H1 (cell line): Measurements from ENCODE around the gene CASR. TPM values are rescaled to one million over a fixed set of nuclear protein-coding genes. Genes with fewer than 3 reads are reported as not detected.

ENCODE experiments used
- CTCF ChIA-PET: fragments of 300-600 bp; sonication (Branson Sonifier 250); formaldehyde crosslinking; loops from one replicate; lab custom pipeline; 2021; ENCODE audit not compliant: partially characterized antibody; lab: Charles Lee
- POLR2A ChIA-PET: fragments of 300-600 bp; sonication (Branson Sonifier 250); formaldehyde crosslinking; loops from one replicate; lab custom pipeline; 2021; ENCODE audit warnings: inconsistent platforms; ENCODE audit not compliant: partially characterized antibody; lab: Charles Lee
- DNase-seq, 2 experiments: peaks; one replicate each; pipeline versions ENCODE4 v3.0.0 to v3.0.0-alpha.2; 2010 to 2022; ENCODE audit warnings: low spot score in 2 of 2, low read depth in 1 of 2, mixed read lengths in 1 of 2
- FAIRE-seq: peaks from 2 replicates; lab custom pipeline; 2011; peaks lifted over from hg19 to GRCh38; lab: Jason Lieb, UNC
- H2AFZ ChIP-seq: 2 replicates; pipeline ENCODE4 v1.8.1; 2012; ENCODE audit warnings: low read length, inconsistent platforms
- H2AK5ac ChIP-seq: 2 replicates; pipeline ENCODE4 v1.6.1; 2013; ENCODE audit warnings: low read depth, low read length
- H2BK120ac ChIP-seq: replicated peaks from 2 replicates; pipeline ENCODE3; 2013; ENCODE audit warnings: low read depth, low read length, inconsistent platforms
- H2BK12ac ChIP-seq: 2 replicates; pipeline ENCODE4 v1.6.1; 2013; ENCODE audit warnings: low read depth, low read length
- H2BK15ac ChIP-seq: 2 replicates; pipeline ENCODE4 v1.6.1; 2013; ENCODE audit warnings: low read length
- H2BK20ac ChIP-seq: 2 replicates; pipeline ENCODE4 v1.6.1; 2013; ENCODE audit warnings: low read length
- H2BK5ac ChIP-seq: 2 replicates; pipeline ENCODE4 v1.6.1; 2013; ENCODE audit warnings: low read depth, low read length
- H3K14ac ChIP-seq: 2 replicates; pipeline ENCODE4 v1.6.1; 2013; ENCODE audit warnings: inconsistent platforms; ENCODE audit not compliant: insufficient read length
- H3K18ac ChIP-seq: 2 replicates; pipeline ENCODE4 v1.6.1; 2013; ENCODE audit warnings: low read length; ENCODE audit errors: extremely low read depth
- H3K23ac ChIP-seq: 2 replicates; pipeline ENCODE4 v1.6.1; 2013; ENCODE audit warnings: inconsistent platforms; ENCODE audit not compliant: insufficient read length
- H3K23me2 ChIP-seq: 2 replicates; pipeline ENCODE4 v1.6.1; 2013; ENCODE audit warnings: low read depth, low read length
- H3K27ac ChIP-seq: 2 replicates; pipeline ENCODE4 v1.6.1; 2011; ENCODE audit warnings: low read depth, low read length, inconsistent platforms
- H3K27me3 ChIP-seq, 4 experiments: replicated peaks in 1 of 4; 1 replicate in 1 of 4; 2 replicates in 3 of 4; pipeline versions ENCODE4 v1.6.1 to v1.8.1; 2011 to 2013; ENCODE audit warnings: low read length in 3 of 4, mild to moderate bottlenecking in 3 of 4, inconsistent platforms in 2 of 4, mixed read lengths in 2 of 4, moderate library complexity in 1 of 4; ENCODE audit not compliant: control insufficient read depth in 3 of 4, insufficient read depth in 3 of 4; ENCODE audit errors: extremely low read depth in 1 of 4
- H3K36me3 ChIP-seq, 4 experiments: 2 replicates each; pipeline versions ENCODE4 v1.6.1 to v1.8.1; 2011 to 2013; ENCODE audit warnings: mild to moderate bottlenecking in 4 of 4, low read length in 3 of 4, moderate library complexity in 2 of 4, control low read depth in 1 of 4, inconsistent platforms in 1 of 4; ENCODE audit not compliant: insufficient read depth in 4 of 4, control insufficient read depth in 2 of 4
- H3K4ac ChIP-seq: replicated peaks from 2 replicates; pipeline ENCODE3; 2013; ENCODE audit warnings: low read length, low read depth, mixed read lengths, inconsistent platforms; ENCODE audit not compliant: insufficient read length
- H3K4me1 ChIP-seq, 4 experiments: replicated peaks in 1 of 4; 1 replicate in 1 of 4; 2 replicates in 3 of 4; pipeline versions ENCODE4 v1.6.1 to v1.8.1; 2011 to 2013; ENCODE audit warnings: low read length in 3 of 4, inconsistent platforms in 2 of 4, mixed read lengths in 1 of 4; ENCODE audit not compliant: insufficient read depth in 4 of 4, control insufficient read depth in 3 of 4
- H3K4me2 ChIP-seq, 2 experiments: 2 replicates each; pipeline versions ENCODE4 v1.6.1 to v1.8.1; 2011 to 2013; ENCODE audit warnings: low read depth in 2 of 2, low read length in 2 of 2, control low read depth in 1 of 2, inconsistent platforms in 1 of 2, mild to moderate bottlenecking in 1 of 2; ENCODE audit not compliant: insufficient read depth in 1 of 2
- H3K4me3 ChIP-seq, 4 experiments: fragments of 200-600, 300-600 bp in 1 of 4; sonication (generic), shearing (Covaris generic), sonication (Bioruptor Twin) in 1 of 4; 2 replicates each; pipeline versions ENCODE4 v1.5.1 to v1.8.1; 2011 to 2016; ENCODE audit warnings: low read length in 4 of 4, low read depth in 3 of 4, control low read depth in 2 of 4, inconsistent platforms in 2 of 4, mild to moderate bottlenecking in 2 of 4, mixed read lengths in 1 of 4, moderate library complexity in 1 of 4; ENCODE audit not compliant: insufficient read depth in 2 of 4; ENCODE audit errors: extremely low read depth in 1 of 4
- H3K56ac ChIP-seq: replicated peaks from 2 replicates; pipeline ENCODE3; 2013; ENCODE audit warnings: low read depth, mild to moderate bottlenecking, mixed read lengths, low read length, inconsistent platforms; ENCODE audit not compliant: insufficient read length
- H3K79me1 ChIP-seq: 2 replicates; pipeline ENCODE4 v1.6.1; 2013; ENCODE audit warnings: low read depth, low read length, control low read depth
- H3K79me2 ChIP-seq, 2 experiments: 2 replicates each; pipeline versions ENCODE4 v1.6.1 to v1.8.1; 2012 to 2013; ENCODE audit warnings: low read length in 2 of 2, mild to moderate bottlenecking in 2 of 2, inconsistent platforms in 1 of 2; ENCODE audit not compliant: insufficient read depth in 2 of 2, control insufficient read depth in 1 of 2
- H3K9ac ChIP-seq, 4 experiments: replicated peaks in 1 of 4; 1 replicate in 1 of 4; 2 replicates in 3 of 4; pipeline versions ENCODE4 v1.6.1 to v1.8.1; 2011 to 2013; ENCODE audit warnings: low read depth in 3 of 4, low read length in 3 of 4, control low read depth in 2 of 4, mild to moderate bottlenecking in 2 of 4, moderate library complexity in 2 of 4, inconsistent platforms in 1 of 4; ENCODE audit errors: extremely low read depth in 1 of 4
- H3K9me3 ChIP-seq, 2 experiments: 2 replicates each; pipeline versions ENCODE4 v1.6.1 to v1.8.1; 2012 to 2013; ENCODE audit warnings: mild to moderate bottlenecking in 2 of 2, moderate library complexity in 2 of 2, control low read depth in 1 of 2, inconsistent platforms in 1 of 2, low read depth in 1 of 2, low read length in 1 of 2, mixed read lengths in 1 of 2; ENCODE audit not compliant: insufficient read depth in 2 of 2
- H4K20me1 ChIP-seq, 2 experiments: replicated peaks in 1 of 2; 2 replicates each; pipeline versions ENCODE3 to v1.8.1; 2011 to 2013; ENCODE audit warnings: inconsistent platforms in 2 of 2, low read length in 2 of 2, mild to moderate bottlenecking in 1 of 2; ENCODE audit not compliant: insufficient read depth in 2 of 2, control insufficient read depth in 1 of 2
- H4K5ac ChIP-seq: 2 replicates; pipeline ENCODE4 v1.6.1; 2013; ENCODE audit warnings: low read length, low read depth, mixed read lengths, inconsistent platforms; ENCODE audit not compliant: insufficient read length
- H4K8ac ChIP-seq: 2 replicates; pipeline ENCODE4 v1.8.0; 2013; ENCODE audit warnings: mild to moderate bottlenecking, moderate library complexity, low read length, inconsistent platforms; ENCODE audit not compliant: insufficient read depth; ENCODE audit errors: extremely low read depth
- H4K91ac ChIP-seq: replicated peaks from 2 replicates; pipeline ENCODE3; 2013; ENCODE audit warnings: low read length, mixed read lengths, inconsistent platforms; ENCODE audit not compliant: insufficient read length
- ASH2L ChIP-seq: fragments of 200-600, 300-600 bp; sonication (generic); IDR thresholded peaks from one replicate; pipeline ENCODE4 v1.7.1; 2017; ENCODE audit warnings: low read length
- SIRT6 ChIP-seq: IDR thresholded peaks from one replicate; pipeline ENCODE4 v1.7.1; 2012; ENCODE audit warnings: low read length, inconsistent platforms
- polyA plus RNA-seq, 7 experiments: library from polyadenylated mRNA; depleted of rRNA in 3 of 7; stranded (reverse) in 5 of 7; unstranded in 2 of 7; fragments of >200 nt in 5 of 7; fragments of 200-250 nt in 2 of 7; gene quantifications; 1 replicate in 5 of 7; 2 replicates in 1 of 7; 4 replicates in 1 of 7; pipeline versions ENCODE4 v1.2.1 to v1.2.3, GENCODE V29; 2011 to 2013; ENCODE audit warnings: missing spikeins in 2 of 7, mixed read lengths in 2 of 7
- total RNA-seq: library from RNA; stranded (reverse); fragmentation: NEBNext Ultra II Directional; extraction: Animal tissue kit (Norgen Biotek cat#: 25700); gene quantifications from 2 replicates; pipeline ENCODE4 v1.2.1, GENCODE V29; 2021

Gene CASR
- total and polyA plus RNA-seq, 2 of the 8 experiments (the other 6 are each of a cell fraction or from before 2014, with no cell fraction given): 0.36 to 0.58 TPM

GRCh38 chr3:122272879-122273278 lies 89.4 kb downstream of the CASR start:
- no peak overlapping the region for H4K5ac ChIP-seq
- H4K20me1 ChIP-seq: no peaks in the 10 kb centered on the region
- no peak overlapping the region for H3K27ac ChIP-seq
- H3K56ac ChIP-seq: no peak overlapping the region
- no peak overlapping the region for H3K18ac ChIP-seq
- FAIRE-seq (no peak), DNase-seq (no peak)
- H2AK5ac ChIP-seq: no peak overlapping the region
- no peaks in the 10 kb centered on the region for H3K23me2 ChIP-seq
- H2BK15ac ChIP-seq: no peak overlapping the region
- no peak overlapping the region for H4K8ac ChIP-seq
- no peak overlapping the region for H2BK120ac ChIP-seq
- H3K4me2 ChIP-seq: no peak overlapping the region
- no peak overlapping the region for H4K91ac ChIP-seq
- ChIA-PET CTCF (interaction anchor here (0.7 to 1.6 kb wide), 4 partner anchors 12 to 171 kb away, joined by 3 to 6 read pairs (median 3); no protein-coding TSS in a partner anchor), POLR2A (no interaction called here)
- H2BK12ac ChIP-seq: no peak overlapping the region
- no peak overlapping the region for H2BK20ac ChIP-seq
- no peaks in the 10 kb centered on the region for H3K27me3 ChIP-seq
- H3K4me1 ChIP-seq: no peaks in the 10 kb centered on the region
- H3K4me3 ChIP-seq: no peak overlapping the region
- no peak overlapping the region for H3K9ac ChIP-seq
- no peak overlapping the region for H3K23ac ChIP-seq
- 0 out of 4 replicates have a peak, but pooled peaks cover 3% of the 10 kb centered on the region in 2 experiments for H3K9me3 ChIP-seq
- H2AFZ ChIP-seq: no peak overlapping the region
- no peak overlapping the region for H2BK5ac ChIP-seq
- no peak overlapping the region for H3K4ac ChIP-seq
- no peaks in the 10 kb centered on the region for H3K36me3 ChIP-seq
- H3K14ac ChIP-seq: no peak overlapping the region
- no peaks in the 10 kb centered on the region for H3K79me1 ChIP-seq
- H3K79me2 ChIP-seq: no peaks in the 10 kb centered on the region
- no peak for TF ChIP-seq SIRT6
- TF ChIP-seq ASH2L: no peak
